IMR-90 (cell line): Measurements from ENCODE around the gene SEC24D. TPM values are rescaled to one million over a fixed set of nuclear protein-coding genes. Genes with fewer than 3 reads are reported as not detected.

Source experiments
- ATAC-seq: fragments of 200-7000 bp; cut with Tn5 transposase; 2 replicates; pipeline ENCODE4 v1.9.1; 2020; ENCODE audit warnings: low read depth, mild to moderate bottlenecking, moderate library complexity
- BruUV-seq: library from RNA; stranded (reverse); fragments of 400-500 nt; replicated peaks from 2 replicates; lab custom pipeline; 2021; lab: Mats Ljungman, UMichigan
- CTCF ChIA-PET: fragments of 300-600 bp; formaldehyde crosslinking; extraction: SDS; loops from one replicate; lab custom pipeline; 2021; ENCODE audit warnings: antibody characterized with exemption; lab: Yijun Ruan, JAX
- POLR2A ChIA-PET: fragments of 300-600 bp; sonication (Branson Sonifier 250); formaldehyde crosslinking; loops from one replicate; lab custom pipeline; 2022; ENCODE audit warnings: antibody characterized with exemption; ENCODE audit not compliant: unreplicated experiment; lab: Charles Lee
- DNase-seq: peaks from one replicate; pipeline ENCODE4 v3.0.0; 2013
- H2AFZ ChIP-seq: replicated peaks from 2 replicates; pipeline ENCODE3; 2013; ENCODE audit warnings: low read length, mild to moderate bottlenecking; ENCODE audit not compliant: poor library complexity
- H2AK5ac ChIP-seq: 2 replicates; pipeline ENCODE4 v1.6.1; 2013; ENCODE audit warnings: low read depth, low read length, inconsistent platforms
- H2AK9ac ChIP-seq: replicated peaks from 2 replicates; pipeline ENCODE3; 2013; ENCODE audit warnings: mild to moderate bottlenecking, low read depth, low read length, moderate library complexity; ENCODE audit not compliant: poor library complexity
- H2BK120ac ChIP-seq: 2 replicates; pipeline ENCODE4 v1.6.1; 2013; ENCODE audit warnings: low read depth, low read length, inconsistent platforms
- H2BK15ac ChIP-seq: 3 replicates; pipeline ENCODE4 v1.6.1; 2013; ENCODE audit warnings: low read depth, low read length, inconsistent platforms
- H2BK20ac ChIP-seq: 2 replicates; pipeline ENCODE4 v1.6.1; 2013; ENCODE audit warnings: low read depth, mild to moderate bottlenecking, inconsistent platforms, low read length, moderate library complexity
- H2BK5ac ChIP-seq: 2 replicates; pipeline ENCODE4 v1.6.1; 2013; ENCODE audit warnings: mild to moderate bottlenecking, low read depth, low read length, inconsistent platforms; ENCODE audit not compliant: poor library complexity, severe bottlenecking
- H3K14ac ChIP-seq: replicated peaks from 2 replicates; pipeline ENCODE4 v1.6.1; 2013; ENCODE audit warnings: low read depth, low read length, inconsistent platforms
- H3K18ac ChIP-seq: 2 replicates; pipeline ENCODE4 v1.6.1; 2013; ENCODE audit warnings: low read depth, low read length, control low read depth
- H3K23ac ChIP-seq: 2 replicates; pipeline ENCODE4 v1.6.1; 2013; ENCODE audit warnings: low read depth, low read length, inconsistent platforms
- H3K27ac ChIP-seq: 2 replicates; pipeline ENCODE4 v1.5.1; 2013; ENCODE audit warnings: mild to moderate bottlenecking, control low read depth, low read length; ENCODE audit not compliant: insufficient read depth
- H3K27me3 ChIP-seq: 2 replicates; pipeline ENCODE4 v1.6.1; 2013; ENCODE audit warnings: low read length; ENCODE audit not compliant: control insufficient read depth, insufficient read depth
- H3K36me3 ChIP-seq: 2 replicates; pipeline ENCODE4 v1.6.1; 2013; ENCODE audit warnings: low read length, mixed read lengths; ENCODE audit not compliant: control insufficient read depth, insufficient read depth
- H3K4ac ChIP-seq: 2 replicates; pipeline ENCODE4 v1.6.1; 2013; ENCODE audit warnings: low read depth, low read length, inconsistent platforms
- H3K4me1 ChIP-seq: 2 replicates; pipeline ENCODE4 v1.6.1; 2013; ENCODE audit warnings: low read length, mixed read lengths; ENCODE audit not compliant: control insufficient read depth, insufficient read depth
- H3K4me2 ChIP-seq: 2 replicates; pipeline ENCODE4 v1.6.1; 2013; ENCODE audit warnings: low read depth, mild to moderate bottlenecking, control low read depth, low read length, moderate library complexity
- H3K4me3 ChIP-seq: 2 replicates; pipeline ENCODE4 v1.5.1; 2013; ENCODE audit warnings: low read depth, mild to moderate bottlenecking, control low read depth, low read length, moderate library complexity; ENCODE audit not compliant: insufficient read depth
- H3K56ac ChIP-seq: 2 replicates; pipeline ENCODE4 v1.6.1; 2013; ENCODE audit warnings: low read length, inconsistent platforms; ENCODE audit not compliant: insufficient read depth; ENCODE audit errors: extremely low read depth
- H3K79me1 ChIP-seq, 2 experiments: 2 replicates each; pipeline ENCODE4 v1.6.1; 2013; ENCODE audit warnings: low read length in 2 of 2, inconsistent platforms in 1 of 2, low read depth in 1 of 2
- H3K9ac ChIP-seq: 2 replicates; pipeline ENCODE4 v1.6.1; 2013; ENCODE audit warnings: low read depth, low read length, control low read depth
- H3K9me1 ChIP-seq: 2 replicates; pipeline ENCODE4 v1.6.1; 2013; ENCODE audit warnings: low read length, inconsistent platforms; ENCODE audit not compliant: insufficient read depth
- H3K9me3 ChIP-seq: 2 replicates; pipeline ENCODE4 v1.6.1; 2013; ENCODE audit warnings: low read length; ENCODE audit not compliant: control insufficient read depth, insufficient read depth
- H4K20me1 ChIP-seq: 2 replicates; pipeline ENCODE4 v1.6.1; 2013; ENCODE audit warnings: low read length, inconsistent platforms; ENCODE audit not compliant: insufficient read depth
- H4K5ac ChIP-seq: 2 replicates; pipeline ENCODE4 v1.6.1; 2013; ENCODE audit warnings: mild to moderate bottlenecking, low read depth, low read length, control low read depth
- H4K8ac ChIP-seq, 2 experiments: 2 replicates each; pipeline ENCODE4 v1.6.1; 2013; ENCODE audit warnings: low read depth in 2 of 2, low read length in 2 of 2, control low read depth in 1 of 2, inconsistent platforms in 1 of 2
- H4K91ac ChIP-seq: 2 replicates; pipeline ENCODE4 v1.6.1; 2013; ENCODE audit warnings: low read depth, low read length, inconsistent platforms; ENCODE audit not compliant: insufficient read depth
- BHLHE40 ChIP-seq: fragments of 150-350 bp; IDR thresholded peaks from 2 replicates; pipeline ENCODE4 v1.6.1; 2016; ENCODE audit warnings: mild to moderate bottlenecking, low read depth, low read length
- CEBPB ChIP-seq: IDR thresholded peaks from 2 replicates; pipeline ENCODE4 v1.6.1; 2012; ENCODE audit warnings: low read depth, low read length, improper control_type of control experiment
- CHD1 ChIP-seq: IDR thresholded peaks from 2 replicates; pipeline ENCODE4 v1.6.1; 2012; ENCODE audit warnings: low read depth, low read length, improper control_type of control experiment
- ELK1 ChIP-seq: fragments of 150-350 bp; IDR thresholded peaks from 2 replicates; pipeline ENCODE4 v1.6.1; 2016; ENCODE audit warnings: low read depth, mild to moderate bottlenecking, low read length, moderate library complexity, borderline replicate concordance
- FOS ChIP-seq: fragments of 150-350 bp; IDR thresholded peaks from 2 replicates; pipeline ENCODE4 v1.6.1; 2016; ENCODE audit warnings: low read depth, low read length
- MAFK ChIP-seq: IDR thresholded peaks from 2 replicates; pipeline ENCODE4 v1.6.1; 2012; ENCODE audit warnings: low read depth, low read length, improper control_type of control experiment
- MAZ ChIP-seq: IDR thresholded peaks from 2 replicates; pipeline ENCODE4 v1.6.1; 2012; ENCODE audit warnings: low read depth, mild to moderate bottlenecking, low read length, improper control_type of control experiment, moderate library complexity, borderline replicate concordance
- MXI1 ChIP-seq: IDR thresholded peaks from 2 replicates; pipeline ENCODE4 v1.6.1; 2012; ENCODE audit warnings: low read depth, mild to moderate bottlenecking, low read length, moderate library complexity, borderline replicate concordance
- NFE2L2 ChIP-seq: fragments of 150-350 bp; IDR thresholded peaks from 2 replicates; pipeline ENCODE4 v1.6.1; 2016; ENCODE audit warnings: low read depth, mild to moderate bottlenecking, low read length
- POLR2A ChIP-seq: IDR thresholded peaks from 2 replicates; pipeline ENCODE4 v1.6.1; 2012; ENCODE audit warnings: mild to moderate bottlenecking, low read depth, low read length
- RAD21 ChIP-seq: IDR thresholded peaks from 2 replicates; pipeline ENCODE4 v1.6.1; 2012; ENCODE audit warnings: low read length, improper control_type of control experiment
- RCOR1 ChIP-seq: IDR thresholded peaks from 2 replicates; pipeline ENCODE4 v1.6.1; 2012; ENCODE audit warnings: mild to moderate bottlenecking, low read length, improper control_type of control experiment; ENCODE audit not compliant: insufficient replicate concordance
- RFX5 ChIP-seq: IDR thresholded peaks from 2 replicates; pipeline ENCODE4 v1.8.0; 2012; ENCODE audit warnings: low read depth, mild to moderate bottlenecking, low read length, moderate library complexity
- SMC3 ChIP-seq: fragments of 150-350 bp; IDR thresholded peaks from 2 replicates; pipeline ENCODE4 v1.6.1; 2016; ENCODE audit warnings: low read depth, mild to moderate bottlenecking, antibody characterized with exemption, low read length, moderate library complexity
- WGBS, 2 experiments: methylation state at CpG; one replicate each; pipeline versions ENCODE4 v1.1.5 to v1.1.7; 2013; ENCODE audit warnings: missing lambda C conversion rate in 2 of 2; ENCODE audit not compliant: insufficient read length in 1 of 2; ENCODE audit errors: extremely low coverage in 2 of 2; 5-methylcytosine and 5-hydroxymethylcytosine counted together
- dilution Hi-C: fragments of 300-500 bp; cut with HindIII; formaldehyde crosslinking; loops from one replicate; pipeline ENCODE4 v1.14.3; 2018; ENCODE audit warnings: low sequenced_read_pairs; ENCODE audit not compliant: unreplicated experiment
- in situ Hi-C: fragments of 300-500 bp; cut with MboI; formaldehyde crosslinking; loops from 3 replicates; pipeline ENCODE4 v1.14.3; 2019; ENCODE audit warnings: low sequenced_read_pairs, inconsistent platforms, mixed read lengths
- intact Hi-C: fragments of 100-400 bp; cut with micrococcal nuclease; formaldehyde crosslinking; loops from 2 replicates; pipeline ENCODE4 v1.10.0; 2022
- polyA plus RNA-seq, 3 experiments: library from polyadenylated mRNA; depleted of rRNA; stranded (reverse); fragments of >200 nt; gene quantifications; 2 replicates each; pipeline ENCODE4 v1.2.3, GENCODE V29; 2012; ENCODE audit warnings: low replicate concordance in 1 of 3
- total RNA-seq: library from RNA; depleted of rRNA; stranded (reverse); fragments of >200 nt; gene quantifications from 2 replicates; pipeline ENCODE4 v1.2.3, GENCODE V29; 2012
- TF ChIP-seq, protein P1 (sequence below): fragments of 150-350 bp; IDR thresholded peaks from 2 replicates; pipeline ENCODE4 v1.6.1; 2017; ENCODE audit warnings: mild to moderate bottlenecking, antibody characterized with exemption, low read length, low read depth
- TF ChIP-seq, protein P2 (sequence below): conservative IDR thresholded peaks from 2 replicates; pipeline ENCODE4 v1.5.1; 2012; ENCODE audit warnings: mild to moderate bottlenecking, low read depth, low read length, improper control_type of control experiment

Gene SEC24D
- total and polyA plus RNA-seq, 2 of the 4 experiments (the other 2 are of a cell fraction) = 93.2 to 111 TPM

DNA sequence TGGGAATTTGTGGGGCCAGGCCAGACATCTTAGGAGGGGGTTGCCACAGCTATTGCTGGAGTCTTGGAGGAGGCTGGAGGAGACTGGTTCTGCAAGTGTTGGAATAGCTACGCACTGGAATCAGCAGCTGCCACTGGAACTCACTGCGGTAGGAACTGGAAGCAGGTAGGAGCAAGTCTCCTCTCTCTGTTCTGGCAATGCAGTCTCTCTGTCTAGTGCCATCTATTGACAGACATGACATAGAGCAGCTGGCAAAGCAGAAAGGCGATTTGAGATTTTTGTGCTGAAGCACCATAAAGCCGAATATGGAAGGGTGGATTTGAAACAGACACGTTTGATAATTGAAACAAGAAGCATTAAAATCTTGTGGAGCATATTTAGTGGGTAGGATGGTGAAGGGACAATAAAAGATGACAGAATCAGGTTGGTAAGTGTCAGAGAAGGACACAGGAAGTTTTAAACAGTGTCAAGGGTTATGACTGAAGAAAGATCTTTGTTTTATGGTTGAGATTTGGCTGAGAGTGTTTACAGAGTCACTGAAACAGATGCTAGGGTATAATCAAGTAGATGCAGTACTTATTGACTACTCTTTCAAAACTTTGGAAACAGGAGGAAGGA lies 29.3 kb upstream of the SEC24D start:
- ChIA-PET CTCF (interaction anchor here (0.9 to 1.9 kb wide), 6 partner anchors 11 to 30 kb away, joined by 3 to 7 read pairs (median 4); no protein-coding TSS in a partner anchor), POLR2A (no interaction called here)
- no peak overlapping the region for H2BK120ac ChIP-seq
- H3K9me1 ChIP-seq = no peaks in the 10 kb centered on the region
- 28% methylated on average over 3 of the region's 5 CpGs; no CpG with 5 or more reads in 1 of the 2 experiments for WGBS, 2 experiments
- H3K4ac ChIP-seq = no peak overlapping the region
- H4K91ac ChIP-seq = no peak overlapping the region
- H3K27me3 ChIP-seq = no peaks in the 10 kb centered on the region
- no peak overlapping the region for H3K23ac ChIP-seq
- H2BK15ac ChIP-seq = no peak overlapping the region
- no peak overlapping the region for H4K5ac ChIP-seq
- in situ Hi-C loops = no loop called here
- H3K9me3 ChIP-seq = no peaks in the 10 kb centered on the region
- no peaks in the 10 kb centered on the region for H3K79me1 ChIP-seq
- H3K4me3 ChIP-seq = no peak overlapping the region
- no peak overlapping the region for H3K9ac ChIP-seq
- H3K14ac ChIP-seq = no peak overlapping the region
- TF ChIP-seq, protein P1, sequence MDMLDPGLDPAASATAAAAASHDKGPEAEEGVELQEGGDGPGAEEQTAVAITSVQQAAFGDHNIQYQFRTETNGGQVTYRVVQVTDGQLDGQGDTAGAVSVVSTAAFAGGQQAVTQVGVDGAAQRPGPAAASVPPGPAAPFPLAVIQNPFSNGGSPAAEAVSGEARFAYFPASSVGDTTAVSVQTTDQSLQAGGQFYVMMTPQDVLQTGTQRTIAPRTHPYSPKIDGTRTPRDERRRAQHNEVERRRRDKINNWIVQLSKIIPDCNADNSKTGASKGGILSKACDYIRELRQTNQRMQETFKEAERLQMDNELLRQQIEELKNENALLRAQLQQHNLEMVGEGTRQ = no peak
- TF ChIP-seq RAD21 = peak; percentile 53
- no peak for TF ChIP-seq BHLHE40
- TF ChIP-seq CHD1 = no peak
- TF ChIP-seq MAZ = no peak
- no peak for TF ChIP-seq POLR2A
- TF ChIP-seq RCOR1 = no peak
- TF ChIP-seq FOS = no peak
- TF ChIP-seq NFE2L2 = no peak
- no peak for TF ChIP-seq MXI1
- no peak for TF ChIP-seq CEBPB
- TF ChIP-seq, protein P2, sequence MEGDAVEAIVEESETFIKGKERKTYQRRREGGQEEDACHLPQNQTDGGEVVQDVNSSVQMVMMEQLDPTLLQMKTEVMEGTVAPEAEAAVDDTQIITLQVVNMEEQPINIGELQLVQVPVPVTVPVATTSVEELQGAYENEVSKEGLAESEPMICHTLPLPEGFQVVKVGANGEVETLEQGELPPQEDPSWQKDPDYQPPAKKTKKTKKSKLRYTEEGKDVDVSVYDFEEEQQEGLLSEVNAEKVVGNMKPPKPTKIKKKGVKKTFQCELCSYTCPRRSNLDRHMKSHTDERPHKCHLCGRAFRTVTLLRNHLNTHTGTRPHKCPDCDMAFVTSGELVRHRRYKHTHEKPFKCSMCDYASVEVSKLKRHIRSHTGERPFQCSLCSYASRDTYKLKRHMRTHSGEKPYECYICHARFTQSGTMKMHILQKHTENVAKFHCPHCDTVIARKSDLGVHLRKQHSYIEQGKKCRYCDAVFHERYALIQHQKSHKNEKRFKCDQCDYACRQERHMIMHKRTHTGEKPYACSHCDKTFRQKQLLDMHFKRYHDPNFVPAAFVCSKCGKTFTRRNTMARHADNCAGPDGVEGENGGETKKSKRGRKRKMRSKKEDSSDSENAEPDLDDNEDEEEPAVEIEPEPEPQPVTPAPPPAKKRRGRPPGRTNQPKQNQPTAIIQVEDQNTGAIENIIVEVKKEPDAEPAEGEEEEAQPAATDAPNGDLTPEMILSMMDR = peak; percentile 63
- no peak for TF ChIP-seq RFX5
- TF ChIP-seq ELK1 = no peak
- peak; percentile 22 for TF ChIP-seq SMC3
- no peak for TF ChIP-seq MAFK
- H3K4me2 ChIP-seq = no peak overlapping the region
- no peak overlapping the region for H2AK9ac ChIP-seq
- no peaks in the 10 kb centered on the region for H3K4me1 ChIP-seq
- H3K36me3 ChIP-seq = no peaks in the 10 kb centered on the region
- no peak overlapping the region for H2BK20ac ChIP-seq
- no peak overlapping the region for H2BK5ac ChIP-seq
- no peak overlapping the region for H3K18ac ChIP-seq
- H2AK5ac ChIP-seq = no peak overlapping the region
- no TSS peak for BruUV-seq
- no peaks in the 10 kb centered on the region for H4K20me1 ChIP-seq
- intact Hi-C loops = no loop called here
- H2AFZ ChIP-seq = peak overlapping the region; percentile 82
- H4K8ac ChIP-seq = no peak overlapping the region
- H3K56ac ChIP-seq = no peak overlapping the region
- dilution Hi-C loops = no loop called here
- no peak overlapping the region for H3K27ac ChIP-seq
- peak; percentile 86 for ATAC-seq
- peak; percentile 64 for DNase-seq
